ENCODE data around the gene DCDC2.

DCDC2 gene

DNA sequence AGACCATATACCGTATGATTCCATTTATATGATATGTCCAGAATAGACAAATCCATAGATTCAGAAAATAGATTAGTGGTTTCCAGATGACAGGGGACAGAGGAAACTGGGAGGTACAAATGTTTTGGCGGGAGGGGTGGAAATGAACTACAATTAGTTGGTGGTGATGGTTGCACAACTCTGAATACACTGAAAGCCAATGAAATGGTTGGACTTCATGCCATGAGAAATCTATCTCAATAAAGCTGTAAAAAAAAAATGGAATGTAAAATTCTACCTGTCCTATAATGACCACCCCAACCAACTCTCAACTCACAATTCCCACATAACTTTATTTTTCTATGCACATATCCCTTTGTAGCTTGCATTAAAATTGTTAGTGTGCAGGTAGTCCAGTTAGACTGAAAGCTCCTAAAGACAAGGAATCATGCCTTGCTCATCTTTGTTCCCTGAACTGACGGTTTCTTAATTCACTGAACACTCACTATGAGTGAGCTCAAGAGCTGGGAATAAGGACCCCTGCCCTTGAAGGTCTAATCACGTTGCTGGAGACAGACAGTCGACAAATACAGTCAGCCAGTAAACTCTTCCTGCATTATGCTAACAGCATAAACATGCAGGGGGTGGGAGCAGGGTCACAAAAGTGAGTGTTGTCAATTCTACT, 1.4 kb downstream of the DCDC2 start:
- no peak for DNase-seq (ENCODE audit: low read depth in 1 of 2, low spot score in 1 of 2)
- Histone ChIP-seq H3K27me3 (ENCODE audit: insufficient read depth, poor library complexity, severe bottlenecking) (peaks cover 5% of the 10 kb centered on the region), H3K4me3 (replicated peaks; ENCODE audit: insufficient read depth, low read length) (no peak overlapping the region), H3K27ac (replicated peaks) (no peak overlapping the region)
- TF ChIP-seq POLR2AphosphoS5 (IDR thresholded peaks at IDR 0.05; ENCODE audit: low read depth) (no peak), SPI1 (IDR thresholded peaks at IDR 0.05; ENCODE audit: borderline replicate concordance, low read depth) (no peak), GABPA (IDR thresholded peaks at IDR 0.05; ENCODE audit: low read depth) (no peak)
- TF ChIP-seq, protein P1, sequence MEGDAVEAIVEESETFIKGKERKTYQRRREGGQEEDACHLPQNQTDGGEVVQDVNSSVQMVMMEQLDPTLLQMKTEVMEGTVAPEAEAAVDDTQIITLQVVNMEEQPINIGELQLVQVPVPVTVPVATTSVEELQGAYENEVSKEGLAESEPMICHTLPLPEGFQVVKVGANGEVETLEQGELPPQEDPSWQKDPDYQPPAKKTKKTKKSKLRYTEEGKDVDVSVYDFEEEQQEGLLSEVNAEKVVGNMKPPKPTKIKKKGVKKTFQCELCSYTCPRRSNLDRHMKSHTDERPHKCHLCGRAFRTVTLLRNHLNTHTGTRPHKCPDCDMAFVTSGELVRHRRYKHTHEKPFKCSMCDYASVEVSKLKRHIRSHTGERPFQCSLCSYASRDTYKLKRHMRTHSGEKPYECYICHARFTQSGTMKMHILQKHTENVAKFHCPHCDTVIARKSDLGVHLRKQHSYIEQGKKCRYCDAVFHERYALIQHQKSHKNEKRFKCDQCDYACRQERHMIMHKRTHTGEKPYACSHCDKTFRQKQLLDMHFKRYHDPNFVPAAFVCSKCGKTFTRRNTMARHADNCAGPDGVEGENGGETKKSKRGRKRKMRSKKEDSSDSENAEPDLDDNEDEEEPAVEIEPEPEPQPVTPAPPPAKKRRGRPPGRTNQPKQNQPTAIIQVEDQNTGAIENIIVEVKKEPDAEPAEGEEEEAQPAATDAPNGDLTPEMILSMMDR (IDR thresholded peaks at IDR 0.05; ENCODE audit: insufficient read depth, low read length), result no peak
- TF ChIP-seq, protein P2, sequence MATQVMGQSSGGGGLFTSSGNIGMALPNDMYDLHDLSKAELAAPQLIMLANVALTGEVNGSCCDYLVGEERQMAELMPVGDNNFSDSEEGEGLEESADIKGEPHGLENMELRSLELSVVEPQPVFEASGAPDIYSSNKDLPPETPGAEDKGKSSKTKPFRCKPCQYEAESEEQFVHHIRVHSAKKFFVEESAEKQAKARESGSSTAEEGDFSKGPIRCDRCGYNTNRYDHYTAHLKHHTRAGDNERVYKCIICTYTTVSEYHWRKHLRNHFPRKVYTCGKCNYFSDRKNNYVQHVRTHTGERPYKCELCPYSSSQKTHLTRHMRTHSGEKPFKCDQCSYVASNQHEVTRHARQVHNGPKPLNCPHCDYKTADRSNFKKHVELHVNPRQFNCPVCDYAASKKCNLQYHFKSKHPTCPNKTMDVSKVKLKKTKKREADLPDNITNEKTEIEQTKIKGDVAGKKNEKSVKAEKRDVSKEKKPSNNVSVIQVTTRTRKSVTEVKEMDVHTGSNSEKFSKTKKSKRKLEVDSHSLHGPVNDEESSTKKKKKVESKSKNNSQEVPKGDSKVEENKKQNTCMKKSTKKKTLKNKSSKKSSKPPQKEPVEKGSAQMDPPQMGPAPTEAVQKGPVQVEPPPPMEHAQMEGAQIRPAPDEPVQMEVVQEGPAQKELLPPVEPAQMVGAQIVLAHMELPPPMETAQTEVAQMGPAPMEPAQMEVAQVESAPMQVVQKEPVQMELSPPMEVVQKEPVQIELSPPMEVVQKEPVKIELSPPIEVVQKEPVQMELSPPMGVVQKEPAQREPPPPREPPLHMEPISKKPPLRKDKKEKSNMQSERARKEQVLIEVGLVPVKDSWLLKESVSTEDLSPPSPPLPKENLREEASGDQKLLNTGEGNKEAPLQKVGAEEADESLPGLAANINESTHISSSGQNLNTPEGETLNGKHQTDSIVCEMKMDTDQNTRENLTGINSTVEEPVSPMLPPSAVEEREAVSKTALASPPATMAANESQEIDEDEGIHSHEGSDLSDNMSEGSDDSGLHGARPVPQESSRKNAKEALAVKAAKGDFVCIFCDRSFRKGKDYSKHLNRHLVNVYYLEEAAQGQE (IDR thresholded peaks at IDR 0.05; ENCODE audit: insufficient replicate concordance, low read depth), result no peak

DNA sequence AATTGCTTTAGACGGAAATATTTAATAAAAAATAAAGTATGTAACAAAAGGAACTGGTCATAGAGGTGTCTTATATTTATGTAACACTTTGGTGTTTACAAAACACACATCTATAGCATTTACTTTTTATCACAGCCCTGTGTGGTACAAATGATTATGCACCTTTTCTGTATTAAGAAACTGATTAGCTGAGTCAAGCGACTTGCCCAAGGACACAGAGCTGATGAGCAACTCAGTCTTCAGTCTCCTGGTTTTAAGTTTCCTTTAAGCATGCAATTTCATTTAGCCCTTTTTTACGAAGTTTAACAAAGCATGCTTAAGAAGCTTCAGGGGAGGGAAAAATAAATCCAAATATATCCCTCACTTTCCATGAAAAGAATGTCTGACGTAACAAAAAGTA, 2.5 kb downstream of the DCDC2 start:
- Histone ChIP-seq H3K27ac (replicated peaks) (no peak overlapping the region), H3K4me3 (replicated peaks; ENCODE audit: insufficient read depth, low read length) (no peak overlapping the region), H3K27me3 (ENCODE audit: insufficient read depth, poor library complexity, severe bottlenecking) (peaks cover 5% of the 10 kb centered on the region)
- DNase-seq (ENCODE audit: low read depth in 1 of 2, low spot score in 1 of 2), result no peak
- TF ChIP-seq SPI1 (IDR thresholded peaks at IDR 0.05; ENCODE audit: borderline replicate concordance, low read depth), result no peak
- no peak for TF ChIP-seq GABPA (IDR thresholded peaks at IDR 0.05; ENCODE audit: low read depth)
- TF ChIP-seq, protein P2 (IDR thresholded peaks at IDR 0.05; ENCODE audit: insufficient replicate concordance, low read depth), result no peak
- TF ChIP-seq POLR2AphosphoS5 (IDR thresholded peaks at IDR 0.05; ENCODE audit: low read depth), result no peak
- TF ChIP-seq, protein P1 (IDR thresholded peaks at IDR 0.05; ENCODE audit: insufficient read depth, low read length), result no peak

DNA sequence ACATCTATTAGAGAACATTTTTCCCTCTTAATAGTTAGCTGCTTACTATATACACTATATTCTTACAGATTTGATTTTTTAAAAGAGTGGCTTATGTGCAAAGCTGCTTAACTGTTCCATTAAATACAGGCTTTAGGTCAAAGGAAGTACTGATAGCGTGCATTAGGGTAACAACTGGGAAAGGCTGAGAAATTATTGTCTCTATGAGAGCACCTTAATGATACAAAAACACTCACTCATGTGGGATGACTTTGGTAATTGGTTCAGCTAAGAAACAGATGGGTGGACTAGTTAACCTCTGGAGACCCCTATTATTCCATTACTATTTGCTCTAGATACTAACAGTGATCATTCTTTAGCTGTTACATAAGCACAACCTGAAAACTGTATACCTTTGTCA, 4.0 kb downstream of the DCDC2 start:
- TF ChIP-seq POLR2AphosphoS5 (IDR thresholded peaks at IDR 0.05; ENCODE audit: low read depth) (no peak), SPI1 (IDR thresholded peaks at IDR 0.05; ENCODE audit: borderline replicate concordance, low read depth) (no peak), GABPA (IDR thresholded peaks at IDR 0.05; ENCODE audit: low read depth) (no peak)
- TF ChIP-seq, protein P2 (IDR thresholded peaks at IDR 0.05; ENCODE audit: insufficient replicate concordance, low read depth), result no peak
- TF ChIP-seq, protein P1 (IDR thresholded peaks at IDR 0.05; ENCODE audit: insufficient read depth, low read length), result no peak
- H3K4me3 ChIP-seq (replicated peaks; ENCODE audit: insufficient read depth, low read length), result no peak overlapping the region
- DNase-seq (ENCODE audit: low read depth in 1 of 2, low spot score in 1 of 2), result no peak
- H3K27ac ChIP-seq (replicated peaks), result no peak overlapping the region
- peaks cover 5% of the 10 kb centered on the region for H3K27me3 ChIP-seq (ENCODE audit: insufficient read depth, poor library complexity, severe bottlenecking)

Measured in HL-60 (cell line).